ENCODE results near the gene SSRP1. TPM values are rescaled to one million over a fixed set of nuclear protein-coding genes. Genes with fewer than 3 reads are reported as not detected.

Gene SSRP1
- total RNA-seq, 1 donor from 2014 or later = 131 TPM

- no peak for DNase-seq (ENCODE audit: low spot score, unreplicated experiment)
- H3K27ac Mint-ChIP-seq = peak overlapping the region; percentile 49
- no peaks in the 10 kb centered on the region for H3K27me3 Mint-ChIP-seq
- H3K36me3 Mint-ChIP-seq (ENCODE audit: insufficient read depth) = peaks cover 25% of the 10 kb centered on the region
- peaks cover 14% of the 10 kb centered on the region for H3K4me1 Mint-ChIP-seq (ENCODE audit: low read depth)
- H3K9me3 Mint-ChIP-seq (ENCODE audit: low read depth) = no peaks in the 10 kb centered on the region
- H3K4me3 Mint-ChIP-seq (ENCODE audit: low read depth) = no peak overlapping the region
- no peak for TF ChIP-seq CTCF (IDR thresholded peaks at IDR 0.05; ENCODE audit: unreplicated experiment)
Measured at GRCh38 chr11:57313788-57314135, 21.9 kb downstream of the SSRP1 start.

GRCh38 chr11:57313071-57313787, 22.5 kb downstream of the SSRP1 start:
- Mint-ChIP-seq H3K9me3 (ENCODE audit: low read depth) (no peaks in the 10 kb centered on the region), H3K27ac (no peak overlapping the region), H3K27me3 (no peaks in the 10 kb centered on the region), H3K4me3 (ENCODE audit: low read depth) (no peak overlapping the region), H3K36me3 (ENCODE audit: insufficient read depth) (peaks cover 27% of the 10 kb centered on the region), H3K4me1 (ENCODE audit: low read depth) (peaks cover 13% of the 10 kb centered on the region)
- TF ChIP-seq CTCF (IDR thresholded peaks at IDR 0.05; ENCODE audit: unreplicated experiment) = no peak
- DNase-seq (ENCODE audit: low spot score, unreplicated experiment) = no peak

GRCh38 chr11:57312511-57313021, 23.1 kb downstream of the SSRP1 start:
- no peak for TF ChIP-seq CTCF (IDR thresholded peaks at IDR 0.05; ENCODE audit: unreplicated experiment)
- Mint-ChIP-seq H3K27me3 (no peaks in the 10 kb centered on the region), H3K4me1 (ENCODE audit: low read depth) (peaks cover 10% of the 10 kb centered on the region), H3K9me3 (ENCODE audit: low read depth) (no peaks in the 10 kb centered on the region), H3K27ac (peak overlapping the region; percentile 74), H3K36me3 (ENCODE audit: insufficient read depth) (peaks cover 25% of the 10 kb centered on the region), H3K4me3 (ENCODE audit: low read depth) (no peak overlapping the region)
- DNase-seq (ENCODE audit: low spot score, unreplicated experiment) = no peak

GRCh38 chr11:57311109-57311936, 24.4 kb downstream of the SSRP1 start:
- no peaks in the 10 kb centered on the region for H3K27me3 Mint-ChIP-seq
- H3K4me3 Mint-ChIP-seq (ENCODE audit: low read depth) = peak overlapping the region; percentile 52
- no peaks in the 10 kb centered on the region for H3K9me3 Mint-ChIP-seq (ENCODE audit: low read depth)
- DNase-seq (ENCODE audit: low spot score, unreplicated experiment) = peak; percentile 65
- TF ChIP-seq CTCF (IDR thresholded peaks at IDR 0.05; ENCODE audit: unreplicated experiment) = no peak
- H3K27ac Mint-ChIP-seq = peak overlapping the region; percentile 92
- peaks cover 20% of the 10 kb centered on the region for H3K4me1 Mint-ChIP-seq (ENCODE audit: low read depth)
- H3K36me3 Mint-ChIP-seq (ENCODE audit: insufficient read depth) = peaks cover 27% of the 10 kb centered on the region

GRCh38 chr11:57310630-57311086, 25.0 kb downstream of the SSRP1 start:
- H3K4me1 Mint-ChIP-seq (ENCODE audit: low read depth) = peaks cover 20% of the 10 kb centered on the region
- peaks cover 27% of the 10 kb centered on the region for H3K36me3 Mint-ChIP-seq (ENCODE audit: insufficient read depth)
- no peaks in the 10 kb centered on the region for H3K9me3 Mint-ChIP-seq (ENCODE audit: low read depth)
- H3K4me3 Mint-ChIP-seq (ENCODE audit: low read depth) = peak overlapping the region; percentile 52
- TF ChIP-seq CTCF (IDR thresholded peaks at IDR 0.05; ENCODE audit: unreplicated experiment) = no peak
- H3K27me3 Mint-ChIP-seq = no peaks in the 10 kb centered on the region
- DNase-seq (ENCODE audit: low spot score, unreplicated experiment) = no peak
- peak overlapping the region; percentile 41 for H3K27ac Mint-ChIP-seq
